NCI-H2227 (cell line): ENCODE measurements around the gene SLC25A42.

Experiments used
- DNase-seq: peaks from one replicate; lab custom pipeline; 2025; ENCODE audit not compliant: unreplicated experiment; lab: John Stamatoyannopoulos, UW

The SLC25A42 gene

GRCh38 chr19:19050104-19050503 is 13.7 kb upstream of the SLC25A42 start:
- DNase-seq, result no peak

GRCh38 chr19:19050731-19051130 is 13.1 kb upstream of the SLC25A42 start:
- DNase-seq, result no peak

GRCh38 chr19:19051478-19052213 is 12.1 kb upstream of the SLC25A42 start:
- DNase-seq, result no peak

GRCh38 chr19:19052921-19053320 is 10.9 kb upstream of the SLC25A42 start:
- DNase-seq, result no peak

GRCh38 chr19:19053508-19054314 is 10.1 kb upstream of the SLC25A42 start:
- DNase-seq, result peak; percentile 37

- DNase-seq, result no peak
These were observed 9.4 kb upstream of the SLC25A42 start for GRCh38 chr19:19054315-19054938.

GRCh38 chr19:19054939-19055440 is 8.8 kb upstream of the SLC25A42 start:
- DNase-seq, result no peak

GRCh38 chr19:19055701-19056100 is 8.1 kb upstream of the SLC25A42 start:
- no peak for DNase-seq

GRCh38 chr19:19056636-19057275 is 7.0 kb upstream of the SLC25A42 start:
- no peak for DNase-seq

GRCh38 chr19:19057317-19057716 is 6.5 kb upstream of the SLC25A42 start:
- no peak for DNase-seq

GRCh38 chr19:19057720-19058119 is 6.1 kb upstream of the SLC25A42 start:
- DNase-seq, result no peak

GRCh38 chr19:19059018-19059836 is 4.6 kb upstream of the SLC25A42 start:
- no peak for DNase-seq

GRCh38 chr19:19059837-19060611 is 3.8 kb upstream of the SLC25A42 start:
- DNase-seq, result no peak

GRCh38 chr19:19061506-19061905 is 2.3 kb upstream of the SLC25A42 start:
- DNase-seq, result no peak

- peak; percentile 24 for DNase-seq
These were observed 1.2 kb upstream of the SLC25A42 start for GRCh38 chr19:19062454-19063182.

GRCh38 chr19:19064098-19064722 is 416 bp downstream of the SLC25A42 start:
- peak; percentile 60 for DNase-seq

GRCh38 chr19:19064811-19065745 is 1.3 kb downstream of the SLC25A42 start:
- DNase-seq, result no peak
